Activated T-cell treated with anti-CD3 and anti-CD28 coated beads, Interleukin-2, amount 50 U/mL, for 4 hours (primary cell): ENCODE measurements around the gene SRSF9. TPM values are rescaled to one million over a fixed set of nuclear protein-coding genes. Genes with fewer than 3 reads are reported as not detected.
"Not testable (repeated sequence)": the region's sequence is repeated elsewhere in the genome, so short reads cannot be mapped to it uniquely, and the experiment has no call there.

Source experiments
- ATAC-seq, 2 donors: fragments of 200-7000 bp; cut with Tn5 transposase; one replicate each; pipeline ENCODE4 v1.10.0; 2021
- DNase-seq: peaks from one replicate; pipeline ENCODE4 v3.0.0-alpha.2; 2020
- H3K27me3 Mint-ChIP-seq: one replicate; pipeline ENCODE4 v1.8.0; 2021; ENCODE audit warnings: low read depth, mixed read lengths
- H3K36me3 Mint-ChIP-seq: one replicate; pipeline ENCODE4 v1.8.0; 2022; ENCODE audit warnings: mixed read lengths; ENCODE audit not compliant: insufficient read depth
- H3K4me1 Mint-ChIP-seq: one replicate; pipeline ENCODE4 v1.8.0; 2021; ENCODE audit warnings: low read depth, mixed read lengths
- H3K4me3 Mint-ChIP-seq: one replicate; pipeline ENCODE4 v1.8.0; 2021; ENCODE audit warnings: mild to moderate bottlenecking, moderate library complexity, mixed read lengths
- H3K9me3 Mint-ChIP-seq: one replicate; pipeline ENCODE4 v1.8.0; 2021; ENCODE audit warnings: mixed read lengths
- total RNA-seq, 3 donors: library from RNA; stranded (reverse); gene quantifications; one replicate each; pipeline ENCODE4 v1.2.1, GENCODE V29; 2021

SRSF9 gene
- total RNA-seq, 3 donors from 2014 or later = 259 to 288 (median 272) TPM

- Mint-ChIP-seq H3K36me3 (peaks cover 11% of the 10 kb centered on the region), H3K4me3 (peak overlapping the region; percentile 97), H3K9me3 (no peaks in the 10 kb centered on the region), H3K4me1 (peaks cover 26% of the 10 kb centered on the region), H3K27me3 (no peaks in the 10 kb centered on the region)
- ATAC-seq (no peak), DNase-seq (no peak)
Observed at GRCh38 chr12:120447992-120448391, 21.6 kb downstream of the SRSF9 start.

DNA sequence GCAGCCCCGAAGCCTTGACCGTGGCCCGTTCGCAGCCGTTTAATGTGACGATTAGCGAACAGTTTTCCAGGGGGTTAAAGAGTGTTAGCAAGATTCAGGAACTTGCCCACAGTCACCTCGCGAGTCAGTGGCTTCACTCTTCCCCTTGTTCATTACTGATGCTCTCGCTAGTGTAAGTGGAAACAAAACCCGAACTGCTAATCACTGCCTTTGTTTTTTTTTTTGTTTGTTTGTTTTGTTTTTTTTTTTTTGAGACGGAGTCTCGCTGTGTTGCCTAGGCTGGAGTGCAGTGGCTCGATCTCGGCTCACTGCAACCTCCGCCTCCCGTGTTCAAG lies 22.7 kb downstream of the SRSF9 start:
- ATAC-seq, H3K27me3 Mint-ChIP-seq, DNase-seq, H3K9me3 Mint-ChIP-seq: not testable (repeated sequence)
- peaks cover 26% of the 10 kb centered on the region for H3K4me1 Mint-ChIP-seq
- H3K4me3 Mint-ChIP-seq = peak overlapping the region; percentile 97
- peaks cover 11% of the 10 kb centered on the region for H3K36me3 Mint-ChIP-seq

- Mint-ChIP-seq H3K9me3 (no peaks in the 10 kb centered on the region), H3K27me3 (no peaks in the 10 kb centered on the region), H3K4me3 (peak within 1 kb of the TSS; percentile 97), H3K4me1 (peaks cover 26% of the 10 kb centered on the region), H3K36me3 (peaks cover 11% of the 10 kb centered on the region)
- DNase-seq (peak; percentile 86), ATAC-seq (peak; percentile 94 to 95)
Observed at GRCh38 chr12:120445911-120446843, 23.4 kb downstream of the SRSF9 start, which contains the start of the genes GATC and TRIAP1. TSS of gene GATC (plus strand) at chr12:120446444. CDS start at chr12:120446481, 37 bp downstream. TSS of gene TRIAP1 (minus strand) at chr12:120446384. CDS start at chr12:120446372, 12 bp downstream.

- ATAC-seq (no peak), DNase-seq (no peak)
- H3K27me3 Mint-ChIP-seq = no peaks in the 10 kb centered on the region
- no peaks in the 10 kb centered on the region for H3K9me3 Mint-ChIP-seq
- peak overlapping the region; percentile 97 for H3K4me3 Mint-ChIP-seq
- peaks cover 34% of the 10 kb centered on the region for H3K4me1 Mint-ChIP-seq
- peaks cover 11% of the 10 kb centered on the region for H3K36me3 Mint-ChIP-seq
Observed at GRCh38 chr12:120444676-120445075, 24.9 kb downstream of the SRSF9 start.

DNA sequence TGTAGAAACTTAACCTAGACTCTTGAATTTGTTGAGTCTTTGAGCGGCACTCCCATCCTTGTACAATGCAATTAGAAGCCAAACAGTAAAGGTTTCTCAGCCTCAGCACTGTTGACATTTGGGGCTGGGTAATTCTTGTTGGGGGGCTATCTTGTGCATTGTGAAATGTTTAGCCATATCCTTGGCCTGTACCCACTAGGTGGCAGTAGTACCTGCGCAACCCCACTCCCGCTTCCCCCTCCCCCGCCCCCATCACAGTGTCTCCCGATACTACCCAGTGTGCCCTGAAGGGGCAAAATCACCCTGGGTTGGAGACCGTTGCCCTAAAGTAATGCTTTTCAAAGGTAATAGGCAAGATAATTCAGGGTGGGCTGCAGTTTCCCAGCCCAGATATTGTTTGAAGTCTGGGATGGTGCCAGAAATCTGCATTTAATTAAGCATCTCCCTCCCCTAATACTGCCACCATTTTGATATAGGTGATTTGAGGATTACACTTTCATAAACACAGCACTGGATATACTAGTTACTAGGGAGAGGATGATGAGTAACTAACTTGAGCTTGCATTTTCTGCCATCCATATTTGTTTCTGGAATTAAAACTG lies 29.8 kb downstream of the SRSF9 start:
- peak; percentile 45 to 53 for ATAC-seq
- peak overlapping the region; percentile 45 for H3K4me3 Mint-ChIP-seq
- no peaks in the 10 kb centered on the region for H3K27me3 Mint-ChIP-seq
- no peaks in the 10 kb centered on the region for H3K9me3 Mint-ChIP-seq
- H3K36me3 Mint-ChIP-seq = peaks cover 11% of the 10 kb centered on the region
- DNase-seq = peak; percentile 68
- H3K4me1 Mint-ChIP-seq = peaks cover 26% of the 10 kb centered on the region

GRCh38 chr12:120438495-120439198 lies 30.9 kb downstream of the SRSF9 start:
- DNase-seq (no peak), ATAC-seq (no peak)
- Mint-ChIP-seq H3K4me1 (peaks cover 24% of the 10 kb centered on the region), H3K4me3 (peak overlapping the region; percentile 96), H3K36me3 (peaks cover 5% of the 10 kb centered on the region), H3K27me3 (peaks cover 3% of the 10 kb centered on the region), H3K9me3 (no peaks in the 10 kb centered on the region)

GRCh38 chr12:120437735-120438494 lies 31.6 kb downstream of the SRSF9 start, which contains the start of gene COX6A1:
TSS of gene COX6A1 (plus strand) at chr12:120438113. CDS start at chr12:120438127, 14 bp downstream.
- ATAC-seq = peak; percentile 97 to 98
- no peaks in the 10 kb centered on the region for H3K9me3 Mint-ChIP-seq
- DNase-seq = peak; percentile 95
- peaks cover 4% of the 10 kb centered on the region for H3K27me3 Mint-ChIP-seq
- H3K4me3 Mint-ChIP-seq = peak within 1 kb of the TSS; percentile 96
- H3K4me1 Mint-ChIP-seq = peaks cover 24% of the 10 kb centered on the region
- peaks cover 4% of the 10 kb centered on the region for H3K36me3 Mint-ChIP-seq

GRCh38 chr12:120432772-120433525 lies 36.6 kb downstream of the SRSF9 start:
- ATAC-seq (no peak), DNase-seq (no peak)
- Mint-ChIP-seq H3K4me1 (peaks cover 10% of the 10 kb centered on the region), H3K27me3 (peaks cover 8% of the 10 kb centered on the region), H3K9me3 (no peaks in the 10 kb centered on the region), H3K4me3 (no peak overlapping the region), H3K36me3 (no peaks in the 10 kb centered on the region)

DNA sequence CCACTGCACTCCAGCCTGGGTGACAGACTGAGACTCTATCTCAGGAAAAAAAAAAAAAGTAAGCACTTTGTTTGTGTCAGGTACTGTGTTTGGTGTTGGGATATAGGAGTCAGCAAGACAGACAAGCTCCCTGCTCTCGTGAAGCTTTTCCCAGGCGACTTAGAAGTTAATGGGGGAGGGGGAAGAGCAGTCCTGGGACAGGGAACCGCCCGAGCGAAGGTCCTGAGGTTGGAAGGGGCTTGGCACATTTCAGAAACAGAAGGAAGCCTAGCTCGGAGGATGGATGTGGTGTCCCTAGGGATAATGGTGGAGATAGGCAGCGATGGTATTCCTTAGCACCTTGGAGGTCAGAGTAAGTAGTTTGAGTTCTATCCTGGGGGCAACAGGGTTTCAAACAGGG lies 40.2 kb downstream of the SRSF9 start:
- DNase-seq (no peak), ATAC-seq (no peak)
- peaks cover 3% of the 10 kb centered on the region for H3K4me1 Mint-ChIP-seq
- no peaks in the 10 kb centered on the region for H3K9me3 Mint-ChIP-seq
- peaks cover 7% of the 10 kb centered on the region for H3K27me3 Mint-ChIP-seq
- no peaks in the 10 kb centered on the region for H3K36me3 Mint-ChIP-seq
- no peak overlapping the region for H3K4me3 Mint-ChIP-seq

DNA sequence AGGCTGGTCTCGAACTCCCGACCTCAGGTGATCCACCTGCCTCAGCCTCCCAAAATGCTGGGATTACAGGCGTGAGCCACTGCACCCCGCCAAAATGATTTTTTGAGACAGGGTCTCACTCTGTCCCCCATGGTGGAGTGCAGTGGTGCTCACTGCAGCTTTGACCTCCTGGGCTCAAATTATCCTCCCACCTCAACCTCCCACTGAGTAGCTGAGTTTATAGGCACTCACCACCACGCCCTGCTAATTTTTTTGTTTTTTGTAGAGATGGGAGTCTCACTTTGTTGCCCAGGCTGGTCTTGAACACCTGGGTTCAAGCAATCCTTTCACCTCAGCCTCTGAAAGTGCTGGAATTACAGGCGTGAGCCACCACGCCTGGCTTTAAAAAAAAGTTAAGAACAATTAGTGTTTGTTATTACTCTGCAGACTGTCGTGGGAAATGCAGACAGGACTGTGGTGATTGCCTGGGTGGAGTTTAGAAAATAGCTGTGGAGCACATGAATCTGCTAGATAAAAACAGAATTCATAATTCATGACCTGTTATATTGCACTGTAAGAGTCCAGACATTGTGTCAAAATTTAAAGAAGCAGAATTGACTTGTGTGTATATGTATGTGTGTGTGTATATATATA lies 40.8 kb downstream of the SRSF9 start:
- Mint-ChIP-seq H3K36me3 (no peaks in the 10 kb centered on the region), H3K4me3 (no peak overlapping the region)
- no peak for DNase-seq

GRCh38 chr12:120425797-120426196 lies 43.8 kb downstream of the SRSF9 start:
- no peak for ATAC-seq
- no peaks in the 10 kb centered on the region for H3K9me3 Mint-ChIP-seq
- no peaks in the 10 kb centered on the region for H3K36me3 Mint-ChIP-seq
- no peak for DNase-seq
- no peak overlapping the region for H3K4me3 Mint-ChIP-seq
- peaks cover 2% of the 10 kb centered on the region for H3K27me3 Mint-ChIP-seq
- H3K4me1 Mint-ChIP-seq = peaks cover 2% of the 10 kb centered on the region

More for the DNA sequence above, 40.8 kb downstream of the SRSF9 start:
- no peaks in the 10 kb centered on the region for H3K9me3 Mint-ChIP-seq
- no peak for ATAC-seq
- H3K27me3 Mint-ChIP-seq = peaks cover 5% of the 10 kb centered on the region
- peaks cover 3% of the 10 kb centered on the region for H3K4me1 Mint-ChIP-seq

- DNase-seq = no peak
- Mint-ChIP-seq H3K9me3 (no peaks in the 10 kb centered on the region), H3K36me3 (no peaks in the 10 kb centered on the region), H3K4me3 (no peak overlapping the region), H3K4me1 (no peaks in the 10 kb centered on the region), H3K27me3 (no peaks in the 10 kb centered on the region)
- ATAC-seq = no peak
Observed at GRCh38 chr12:120422892-120423456, 46.6 kb downstream of the SRSF9 start.
